ENCODE data around the gene GATAD1.

DNA sequence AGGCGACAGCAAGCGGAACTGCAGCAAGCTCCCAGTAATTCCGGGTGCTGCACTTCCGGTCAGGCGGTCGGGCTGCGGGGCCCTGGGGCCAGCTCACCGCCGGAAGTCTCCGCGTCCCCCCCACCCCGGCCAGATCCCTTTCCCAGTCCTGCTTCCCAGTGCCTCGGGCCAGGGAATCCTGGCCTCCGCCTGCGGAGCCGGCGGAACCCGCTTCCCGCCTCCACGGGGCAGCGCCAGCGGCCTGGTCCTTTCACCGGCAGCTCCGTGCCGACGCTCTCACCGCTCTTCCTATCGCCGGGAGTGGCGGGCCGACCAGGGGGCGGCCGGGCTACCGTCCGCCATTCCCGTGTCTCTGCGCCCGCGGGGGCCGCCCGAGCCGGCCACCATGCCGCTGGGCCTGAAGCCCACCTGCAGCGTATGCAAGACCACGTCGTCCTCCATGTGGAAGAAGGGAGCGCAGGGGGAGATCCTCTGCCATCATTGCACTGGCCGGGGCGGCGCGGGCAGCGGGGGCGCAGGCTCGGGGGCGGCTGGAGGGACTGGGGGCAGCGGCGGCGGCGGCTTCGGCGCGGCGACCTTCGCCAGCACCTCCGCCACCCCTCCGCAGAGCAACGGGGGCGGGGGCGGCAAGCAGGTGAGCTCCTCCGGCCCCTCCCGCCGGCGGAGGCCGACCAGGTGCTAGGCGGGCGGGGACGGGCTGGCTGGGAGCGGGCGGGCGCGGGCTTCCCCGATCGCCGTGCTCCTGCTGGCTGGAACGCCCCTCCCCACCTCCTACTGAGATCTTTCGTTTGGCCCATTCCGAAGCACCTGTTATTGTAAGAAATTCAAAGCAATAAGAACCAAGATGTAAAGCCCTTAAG lies at the start of gene GATAD1:
- no peak for TF ChIP-seq YY1 (IDR thresholded peaks at IDR 0.05; ENCODE audit: insufficient read depth, insufficient read length)
- no peak for TF ChIP-seq ZNF274 (IDR thresholded peaks at IDR 0.05; ENCODE audit: low read depth, low read length)

Measured in NT2/D1 (cell line).